Stimulated activated CD8-positive, alpha-beta memory T cell treated with anti-CD3 and anti-CD28 coated beads, Interleukin-4, amount 100 ng/mL, for 4 hours (primary cell): ENCODE measurements around the gene GJD4.

ENCODE experiments used
- DNase-seq, 2 donors: peaks; one replicate each; pipeline ENCODE4 v3.0.0-alpha.2; 2020; ENCODE audit warnings: low read depth in 2 of 2, low spot score in 1 of 2

The GJD4 gene

GRCh38 chr10:35650894-35651293 lies 45.8 kb downstream of the GJD4 start:
- DNase-seq: no peak

- DNase-seq: no peak
These were observed 47.7 kb downstream of the GJD4 start for GRCh38 chr10:35652824-35653223.

- DNase-seq: no peak
These were observed 52.5 kb downstream of the GJD4 start for GRCh38 chr10:35657621-35658020.
